Measurements from ENCODE around the gene MDM4. TPM values are rescaled to one million over a fixed set of nuclear protein-coding genes. Genes with fewer than 3 reads are reported as not detected.

The MDM4 gene
- total and polyA plus RNA-seq, 2 donors (not counting 1 experiment from before 2014, with no cell fraction given) = 23.6 to 41.0 TPM

- Histone ChIP-seq H3K27me3 (ENCODE audit: control insufficient read depth, insufficient read depth, low read length) (peaks cover 13% of the 10 kb centered on the region), H4K20me1 (ENCODE audit: control insufficient read depth, extremely low read depth, insufficient read depth, low read length) (no peaks in the 10 kb centered on the region), H3K4me1 (ENCODE audit: control insufficient read depth, extremely low read depth, insufficient read depth, low read length) (no peaks in the 10 kb centered on the region), H2AFZ (ENCODE audit: low read length) (no peak overlapping the region), H3K36me3 (ENCODE audit: control insufficient read depth, insufficient read depth, low read length) (no peaks in the 10 kb centered on the region), H3K9me3 (ENCODE audit: control insufficient read depth, insufficient read depth, low read depth, low read length) (no peaks in the 10 kb centered on the region), H3K9ac (ENCODE audit: insufficient read depth, low read length) (no peak overlapping the region), H3K4me2 (ENCODE audit: extremely low read depth, insufficient read depth, low read length) (no peak overlapping the region), H3K79me2 (ENCODE audit: control insufficient read depth, insufficient read depth, low read length) (no peaks in the 10 kb centered on the region), H3K4me3 (replicated peaks in 1 of 4; ENCODE audit: control extremely low read depth in 1 of 4, insufficient read depth in 1 of 4, low read depth in 3 of 4, low read length in 4 of 4) (no peak overlapping the region), H3K27ac (ENCODE audit: insufficient read depth, low read length) (no peak overlapping the region)
- no peak for DNase-seq (ENCODE audit: low read depth in 2 of 2)
- TF ChIP-seq CTCF (conservative IDR thresholded peaks at IDR 0.05 in 1 of 2, IDR thresholded peaks at IDR 0.05 in 1 of 2; ENCODE audit: low read depth in 1 of 2, low read length in 2 of 2) = no peak
- no peak for TF ChIP-seq EZH2 (IDR thresholded peaks at IDR 0.05; ENCODE audit: low read length, missing control alignments)
Measured at GRCh38 chr1:204472660-204473059, 43.5 kb upstream of the MDM4 start.

DNA sequence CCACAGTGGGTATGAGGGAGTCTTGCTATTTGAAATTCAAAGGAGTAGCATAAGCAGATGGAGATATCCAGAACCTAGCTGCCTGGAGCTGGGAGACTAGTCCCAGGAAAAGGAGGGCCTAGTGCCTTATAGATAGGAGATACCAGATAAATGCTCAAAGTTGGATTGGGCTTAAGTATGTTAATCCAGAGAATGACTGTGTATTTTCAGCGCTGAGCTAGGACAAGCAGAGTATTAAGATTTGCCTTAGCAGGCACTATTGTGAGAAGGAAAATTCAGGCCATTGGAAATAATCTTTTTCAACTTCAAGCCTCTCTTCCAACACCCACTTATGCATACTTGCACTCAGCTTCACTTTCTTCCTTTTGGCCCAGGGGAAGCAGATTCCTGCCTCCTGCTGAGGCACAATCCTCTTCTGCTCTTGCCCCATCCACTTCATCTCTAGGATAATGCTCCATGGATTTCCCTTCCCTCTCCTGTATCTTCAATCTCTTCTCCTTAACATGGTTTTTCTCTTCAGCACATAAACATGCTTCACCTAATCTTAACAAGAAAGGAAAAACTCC, 42.7 kb upstream of the MDM4 start:
- no peaks in the 10 kb centered on the region for H3K79me2 ChIP-seq (ENCODE audit: control insufficient read depth, insufficient read depth, low read length)
- no peak overlapping the region for H2AFZ ChIP-seq (ENCODE audit: low read length)
- H3K27ac ChIP-seq (ENCODE audit: insufficient read depth, low read length) = no peak overlapping the region
- H3K9me3 ChIP-seq (ENCODE audit: control insufficient read depth, insufficient read depth, low read depth, low read length) = no peaks in the 10 kb centered on the region
- H3K27me3 ChIP-seq (ENCODE audit: control insufficient read depth, insufficient read depth, low read length) = peaks cover 13% of the 10 kb centered on the region
- H4K20me1 ChIP-seq (ENCODE audit: control insufficient read depth, extremely low read depth, insufficient read depth, low read length) = no peaks in the 10 kb centered on the region
- no peaks in the 10 kb centered on the region for H3K36me3 ChIP-seq (ENCODE audit: control insufficient read depth, insufficient read depth, low read length)
- H3K4me3 ChIP-seq (replicated peaks in 1 of 4; ENCODE audit: control extremely low read depth in 1 of 4, insufficient read depth in 1 of 4, low read depth in 3 of 4, low read length in 4 of 4) = no peak overlapping the region
- TF ChIP-seq EZH2 (IDR thresholded peaks at IDR 0.05; ENCODE audit: low read length, missing control alignments) (no peak), CTCF (conservative IDR thresholded peaks at IDR 0.05 in 1 of 2, IDR thresholded peaks at IDR 0.05 in 1 of 2; ENCODE audit: low read depth in 1 of 2, low read length in 2 of 2) (no peak)
- no peak for DNase-seq (ENCODE audit: low read depth in 2 of 2)
- no peak overlapping the region for H3K9ac ChIP-seq (ENCODE audit: insufficient read depth, low read length)
- H3K4me1 ChIP-seq (ENCODE audit: control insufficient read depth, extremely low read depth, insufficient read depth, low read length) = no peaks in the 10 kb centered on the region
- H3K4me2 ChIP-seq (ENCODE audit: extremely low read depth, insufficient read depth, low read length) = no peak overlapping the region

DNA sequence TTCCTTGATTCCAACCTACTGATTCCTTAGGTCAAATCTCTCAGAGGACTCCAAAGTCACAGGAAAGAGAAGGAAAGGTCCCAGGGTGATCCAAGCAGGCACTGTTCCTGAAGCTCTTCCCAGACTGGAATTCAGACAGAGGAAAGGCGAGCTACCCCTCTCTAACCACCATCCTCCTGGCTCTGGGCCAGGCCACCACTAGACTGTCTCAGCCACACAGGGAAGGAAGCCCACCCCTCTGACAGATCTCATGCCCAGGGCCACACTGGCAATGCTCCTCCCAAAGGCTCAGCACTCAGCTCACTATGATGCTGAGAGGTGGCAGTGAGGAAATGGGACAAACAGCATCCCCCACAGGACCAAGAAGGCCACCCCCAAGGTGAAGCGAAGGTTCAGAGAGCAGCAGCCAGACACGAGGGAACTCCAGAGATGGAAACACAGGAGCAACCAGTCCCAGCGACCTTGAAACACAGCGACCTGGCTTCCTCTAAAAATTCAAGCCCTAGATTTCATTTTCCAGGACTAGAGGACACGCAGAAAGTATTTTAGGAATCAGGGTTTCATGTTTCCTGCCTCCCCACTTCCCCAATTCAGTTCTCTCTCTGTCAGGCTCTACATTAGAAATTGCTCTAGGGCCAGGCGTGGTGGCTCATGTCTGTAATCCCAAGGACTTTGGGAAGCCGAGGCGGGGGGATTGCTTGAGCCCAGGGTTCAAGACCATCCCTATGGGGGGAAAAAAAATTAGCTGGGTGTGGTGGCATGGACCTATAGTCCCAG, 40.4 kb upstream of the MDM4 start:
- Histone ChIP-seq H3K27me3 (ENCODE audit: control insufficient read depth, insufficient read depth, low read length) (peaks cover 20% of the 10 kb centered on the region), H3K9me3 (ENCODE audit: control insufficient read depth, insufficient read depth, low read depth, low read length) (no peaks in the 10 kb centered on the region), H3K4me3 (replicated peaks in 1 of 4; ENCODE audit: control extremely low read depth in 1 of 4, insufficient read depth in 1 of 4, low read depth in 3 of 4, low read length in 4 of 4) (no peak overlapping the region), H3K36me3 (ENCODE audit: control insufficient read depth, insufficient read depth, low read length) (no peaks in the 10 kb centered on the region), H3K4me2 (ENCODE audit: extremely low read depth, insufficient read depth, low read length) (no peak overlapping the region), H3K9ac (ENCODE audit: insufficient read depth, low read length) (no peak overlapping the region), H3K4me1 (ENCODE audit: control insufficient read depth, extremely low read depth, insufficient read depth, low read length) (no peaks in the 10 kb centered on the region), H3K79me2 (ENCODE audit: control insufficient read depth, insufficient read depth, low read length) (no peaks in the 10 kb centered on the region), H4K20me1 (ENCODE audit: control insufficient read depth, extremely low read depth, insufficient read depth, low read length) (no peaks in the 10 kb centered on the region), H2AFZ (ENCODE audit: low read length) (no peak overlapping the region), H3K27ac (ENCODE audit: insufficient read depth, low read length) (no peak overlapping the region)
- no peak for DNase-seq (ENCODE audit: low read depth in 2 of 2)
- TF ChIP-seq EZH2 (IDR thresholded peaks at IDR 0.05; ENCODE audit: low read length, missing control alignments) = no peak
- TF ChIP-seq CTCF (conservative IDR thresholded peaks at IDR 0.05 in 1 of 2, IDR thresholded peaks at IDR 0.05 in 1 of 2; ENCODE audit: low read depth in 1 of 2, low read length in 2 of 2) = no peak

All from fibroblast of lung (primary cell).